ENCODE results near the gene TSPAN18. TPM values are rescaled to one million over a fixed set of nuclear protein-coding genes. Genes with fewer than 3 reads are reported as not detected.
"Not testable (repeated sequence)": the region's sequence is repeated elsewhere in the genome, so short reads cannot be mapped to it uniquely, and the experiment has no call there.

TSPAN18 gene
- total RNA-seq, 1 donor: 8.5 TPM

- no peaks in the 10 kb centered on the region for H3K27me3 ChIP-seq (ENCODE audit: insufficient read depth, low read length)
- peaks cover 18% of the 10 kb centered on the region for H3K4me1 ChIP-seq (ENCODE audit: insufficient read depth, low read length)
- no peaks in the 10 kb centered on the region for H3K9me3 ChIP-seq (ENCODE audit: low read depth, low read length)
- no peak overlapping the region for H3K4me3 ChIP-seq (ENCODE audit: low read length)
These were observed 136.5 kb downstream of the TSPAN18 start for GRCh38 chr11:44863231-44863630.

- Histone ChIP-seq H3K4me3 (ENCODE audit: low read length) (no peak overlapping the region), H3K4me1 (ENCODE audit: insufficient read depth, low read length) (peaks cover 18% of the 10 kb centered on the region), H3K9me3 (ENCODE audit: low read depth, low read length) (no peaks in the 10 kb centered on the region), H3K27me3 (ENCODE audit: insufficient read depth, low read length) (no peaks in the 10 kb centered on the region)
These were observed 139.1 kb downstream of the TSPAN18 start for GRCh38 chr11:44865866-44866272.

- no peak overlapping the region for H3K4me3 ChIP-seq (ENCODE audit: low read length)
- peaks cover 18% of the 10 kb centered on the region for H3K4me1 ChIP-seq (ENCODE audit: insufficient read depth, low read length)
- no peaks in the 10 kb centered on the region for H3K27me3 ChIP-seq (ENCODE audit: insufficient read depth, low read length)
- H3K9me3 ChIP-seq (ENCODE audit: low read depth, low read length): no peaks in the 10 kb centered on the region
These were observed 139.5 kb downstream of the TSPAN18 start for GRCh38 chr11:44866286-44866685.

GRCh38 chr11:44868021-44868420 lies 141.3 kb downstream of the TSPAN18 start:
- Histone ChIP-seq H3K27me3 (ENCODE audit: insufficient read depth, low read length) (no peaks in the 10 kb centered on the region), H3K9me3 (ENCODE audit: low read depth, low read length) (no peaks in the 10 kb centered on the region), H3K4me3 (ENCODE audit: low read length) (no peak overlapping the region), H3K4me1 (ENCODE audit: insufficient read depth, low read length) (peaks cover 5% of the 10 kb centered on the region)

- no peak overlapping the region for H3K4me3 ChIP-seq (ENCODE audit: low read length)
- peaks cover 4% of the 10 kb centered on the region for H3K4me1 ChIP-seq (ENCODE audit: insufficient read depth, low read length)
These were observed 142.0 kb downstream of the TSPAN18 start for GRCh38 chr11:44868455-44869421.

GRCh38 chr11:44870181-44870580 lies 143.4 kb downstream of the TSPAN18 start:
- peaks cover 4% of the 10 kb centered on the region for H3K4me1 ChIP-seq (ENCODE audit: insufficient read depth, low read length)
- no peak overlapping the region for H3K4me3 ChIP-seq (ENCODE audit: low read length)
- H3K9me3 ChIP-seq (ENCODE audit: low read depth, low read length): no peaks in the 10 kb centered on the region
- H3K27me3 ChIP-seq (ENCODE audit: insufficient read depth, low read length): no peaks in the 10 kb centered on the region

More at GRCh38 chr11:44868455-44869421, 142.0 kb downstream of the TSPAN18 start:
- Histone ChIP-seq H3K27me3 (ENCODE audit: insufficient read depth, low read length) (no peaks in the 10 kb centered on the region), H3K9me3 (ENCODE audit: low read depth, low read length) (no peaks in the 10 kb centered on the region)

GRCh38 chr11:44870615-44871176 lies 143.9 kb downstream of the TSPAN18 start:
- H3K4me1 ChIP-seq (ENCODE audit: insufficient read depth, low read length): peaks cover 4% of the 10 kb centered on the region
- H3K4me3 ChIP-seq (ENCODE audit: low read length): no peak overlapping the region
- no peaks in the 10 kb centered on the region for H3K9me3 ChIP-seq (ENCODE audit: low read depth, low read length)
- H3K27me3 ChIP-seq (ENCODE audit: insufficient read depth, low read length): no peaks in the 10 kb centered on the region

- not testable (repeated sequence) for H3K9me3 ChIP-seq (ENCODE audit: low read depth, low read length)
These were observed 144.9 kb downstream of the TSPAN18 start for GRCh38 chr11:44871682-44872081.

GRCh38 chr11:44872556-44872955 lies 145.8 kb downstream of the TSPAN18 start:
- no peaks in the 10 kb centered on the region for H3K9me3 ChIP-seq (ENCODE audit: low read depth, low read length)
- H3K4me1 ChIP-seq (ENCODE audit: insufficient read depth, low read length): peaks cover 4% of the 10 kb centered on the region
- H3K4me3 ChIP-seq (ENCODE audit: low read length): no peak overlapping the region
- no peaks in the 10 kb centered on the region for H3K27me3 ChIP-seq (ENCODE audit: insufficient read depth, low read length)

More at GRCh38 chr11:44871682-44872081, 144.9 kb downstream of the TSPAN18 start:
- not testable (repeated sequence) for H3K4me1 ChIP-seq (ENCODE audit: insufficient read depth, low read length); H3K4me3 ChIP-seq (ENCODE audit: low read length); H3K27me3 ChIP-seq (ENCODE audit: insufficient read depth, low read length)

- Histone ChIP-seq H3K27me3 (ENCODE audit: insufficient read depth, low read length) (no peaks in the 10 kb centered on the region), H3K4me3 (ENCODE audit: low read length) (no peak overlapping the region), H3K9me3 (ENCODE audit: low read depth, low read length) (no peaks in the 10 kb centered on the region), H3K4me1 (ENCODE audit: insufficient read depth, low read length) (peaks cover 4% of the 10 kb centered on the region)
These were observed 146.8 kb downstream of the TSPAN18 start for GRCh38 chr11:44873537-44873936.

- H3K9me3 ChIP-seq (ENCODE audit: low read depth, low read length): no peaks in the 10 kb centered on the region
- H3K27me3 ChIP-seq (ENCODE audit: insufficient read depth, low read length): no peaks in the 10 kb centered on the region
- peaks cover 4% of the 10 kb centered on the region for H3K4me1 ChIP-seq (ENCODE audit: insufficient read depth, low read length)
- H3K4me3 ChIP-seq (ENCODE audit: low read length): no peak overlapping the region
These were observed 147.5 kb downstream of the TSPAN18 start for GRCh38 chr11:44874284-44874683.

GRCh38 chr11:44875037-44875436 lies 148.3 kb downstream of the TSPAN18 start:
- no peaks in the 10 kb centered on the region for H3K9me3 ChIP-seq (ENCODE audit: low read depth, low read length)
- no peak overlapping the region for H3K4me3 ChIP-seq (ENCODE audit: low read length)
- H3K4me1 ChIP-seq (ENCODE audit: insufficient read depth, low read length): peaks cover 4% of the 10 kb centered on the region
- no peaks in the 10 kb centered on the region for H3K27me3 ChIP-seq (ENCODE audit: insufficient read depth, low read length)

- Histone ChIP-seq H3K4me1 (ENCODE audit: insufficient read depth, low read length) (peaks cover 4% of the 10 kb centered on the region), H3K4me3 (ENCODE audit: low read length) (no peak overlapping the region)
These were observed 149.5 kb downstream of the TSPAN18 start for GRCh38 chr11:44876194-44876723.

GRCh38 chr11:44876906-44877305 lies 150.1 kb downstream of the TSPAN18 start:
- Histone ChIP-seq H3K4me3 (ENCODE audit: low read length) (no peak overlapping the region), H3K27me3 (ENCODE audit: insufficient read depth, low read length) (no peaks in the 10 kb centered on the region), H3K4me1 (ENCODE audit: insufficient read depth, low read length) (no peaks in the 10 kb centered on the region), H3K9me3 (ENCODE audit: low read depth, low read length) (no peaks in the 10 kb centered on the region)

More at GRCh38 chr11:44876194-44876723, 149.5 kb downstream of the TSPAN18 start:
- no peaks in the 10 kb centered on the region for H3K9me3 ChIP-seq (ENCODE audit: low read depth, low read length)
- H3K27me3 ChIP-seq (ENCODE audit: insufficient read depth, low read length): no peaks in the 10 kb centered on the region

All from mononuclear cell (primary cell).